Measurements from ENCODE around the gene TTC33.
A peak's percentile ranks its signal among the peaks of the same experiment; 100 is the strongest.

DNA sequence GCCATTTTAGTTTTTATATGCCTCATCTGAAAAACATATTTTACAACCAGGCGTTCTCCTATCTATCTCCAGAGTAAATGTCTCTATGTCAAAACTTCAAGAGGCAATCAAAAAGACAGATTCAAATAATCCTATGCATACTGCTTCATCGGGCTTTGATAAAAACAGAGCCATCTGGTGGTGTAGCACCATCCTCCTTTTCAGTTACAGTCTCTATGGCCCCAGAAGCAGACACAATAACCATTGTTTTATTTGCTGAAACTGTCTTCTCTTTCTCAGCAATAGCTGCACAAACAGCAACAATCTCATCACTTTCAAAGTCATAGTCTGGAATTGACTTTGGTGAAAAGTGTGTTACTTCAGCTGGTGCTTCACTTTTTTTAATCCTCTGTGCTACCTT is 39.8 kb downstream of the TTC33 start:
- TF ChIP-seq, protein P1, sequence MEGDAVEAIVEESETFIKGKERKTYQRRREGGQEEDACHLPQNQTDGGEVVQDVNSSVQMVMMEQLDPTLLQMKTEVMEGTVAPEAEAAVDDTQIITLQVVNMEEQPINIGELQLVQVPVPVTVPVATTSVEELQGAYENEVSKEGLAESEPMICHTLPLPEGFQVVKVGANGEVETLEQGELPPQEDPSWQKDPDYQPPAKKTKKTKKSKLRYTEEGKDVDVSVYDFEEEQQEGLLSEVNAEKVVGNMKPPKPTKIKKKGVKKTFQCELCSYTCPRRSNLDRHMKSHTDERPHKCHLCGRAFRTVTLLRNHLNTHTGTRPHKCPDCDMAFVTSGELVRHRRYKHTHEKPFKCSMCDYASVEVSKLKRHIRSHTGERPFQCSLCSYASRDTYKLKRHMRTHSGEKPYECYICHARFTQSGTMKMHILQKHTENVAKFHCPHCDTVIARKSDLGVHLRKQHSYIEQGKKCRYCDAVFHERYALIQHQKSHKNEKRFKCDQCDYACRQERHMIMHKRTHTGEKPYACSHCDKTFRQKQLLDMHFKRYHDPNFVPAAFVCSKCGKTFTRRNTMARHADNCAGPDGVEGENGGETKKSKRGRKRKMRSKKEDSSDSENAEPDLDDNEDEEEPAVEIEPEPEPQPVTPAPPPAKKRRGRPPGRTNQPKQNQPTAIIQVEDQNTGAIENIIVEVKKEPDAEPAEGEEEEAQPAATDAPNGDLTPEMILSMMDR (conservative IDR thresholded peaks at IDR 0.05; ENCODE audit: low read length) = peak; percentile 62
- no peak for TF ChIP-seq EZH2phosphoT487 (IDR thresholded peaks at IDR 0.05; ENCODE audit: borderline replicate concordance)
